Measurements from ENCODE around the gene SH3YL1. TPM values are rescaled to one million over a fixed set of nuclear protein-coding genes. Genes with fewer than 3 reads are reported as not detected.

The SH3YL1 gene
- total RNA-seq, 1 donor from 2014 or later, result 42.2 TPM

DNA sequence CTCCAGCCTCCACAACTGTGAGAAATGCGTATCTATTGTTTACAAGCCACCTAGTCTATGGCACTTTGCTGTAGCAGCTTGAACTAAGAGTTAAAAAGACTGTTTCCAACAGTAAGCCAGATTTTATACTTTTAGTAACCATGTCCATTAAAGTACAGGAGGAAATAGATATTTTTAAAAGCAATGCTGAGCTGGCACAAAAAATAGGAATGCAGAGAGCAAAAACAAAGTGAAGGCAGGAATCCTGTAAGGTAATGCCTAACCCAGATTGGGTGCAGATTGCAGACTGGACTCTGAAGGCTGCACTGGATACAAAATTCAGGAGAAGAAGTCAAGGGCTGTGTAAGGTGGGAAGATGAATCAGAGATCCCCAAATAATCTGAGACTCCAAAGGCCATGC is 55.5 kb downstream of the SH3YL1 start:
- TF ChIP-seq, protein P1, sequence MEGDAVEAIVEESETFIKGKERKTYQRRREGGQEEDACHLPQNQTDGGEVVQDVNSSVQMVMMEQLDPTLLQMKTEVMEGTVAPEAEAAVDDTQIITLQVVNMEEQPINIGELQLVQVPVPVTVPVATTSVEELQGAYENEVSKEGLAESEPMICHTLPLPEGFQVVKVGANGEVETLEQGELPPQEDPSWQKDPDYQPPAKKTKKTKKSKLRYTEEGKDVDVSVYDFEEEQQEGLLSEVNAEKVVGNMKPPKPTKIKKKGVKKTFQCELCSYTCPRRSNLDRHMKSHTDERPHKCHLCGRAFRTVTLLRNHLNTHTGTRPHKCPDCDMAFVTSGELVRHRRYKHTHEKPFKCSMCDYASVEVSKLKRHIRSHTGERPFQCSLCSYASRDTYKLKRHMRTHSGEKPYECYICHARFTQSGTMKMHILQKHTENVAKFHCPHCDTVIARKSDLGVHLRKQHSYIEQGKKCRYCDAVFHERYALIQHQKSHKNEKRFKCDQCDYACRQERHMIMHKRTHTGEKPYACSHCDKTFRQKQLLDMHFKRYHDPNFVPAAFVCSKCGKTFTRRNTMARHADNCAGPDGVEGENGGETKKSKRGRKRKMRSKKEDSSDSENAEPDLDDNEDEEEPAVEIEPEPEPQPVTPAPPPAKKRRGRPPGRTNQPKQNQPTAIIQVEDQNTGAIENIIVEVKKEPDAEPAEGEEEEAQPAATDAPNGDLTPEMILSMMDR (IDR thresholded peaks at IDR 0.05), result no peak
- intact Hi-C loops (cut with DNase I), result no loop called here
- DNase-seq (no peak), ATAC-seq (no peak)
- no peaks in the 10 kb centered on the region for H3K4me1 ChIP-seq
- H3K9me3 ChIP-seq, result no peaks in the 10 kb centered on the region
- H3K4me3 ChIP-seq, result no peak overlapping the region
- no peak overlapping the region for H3K27ac ChIP-seq
- no peaks in the 10 kb centered on the region for H3K36me3 ChIP-seq
- H3K27me3 ChIP-seq (ENCODE audit: low read depth), result no peaks in the 10 kb centered on the region

DNA sequence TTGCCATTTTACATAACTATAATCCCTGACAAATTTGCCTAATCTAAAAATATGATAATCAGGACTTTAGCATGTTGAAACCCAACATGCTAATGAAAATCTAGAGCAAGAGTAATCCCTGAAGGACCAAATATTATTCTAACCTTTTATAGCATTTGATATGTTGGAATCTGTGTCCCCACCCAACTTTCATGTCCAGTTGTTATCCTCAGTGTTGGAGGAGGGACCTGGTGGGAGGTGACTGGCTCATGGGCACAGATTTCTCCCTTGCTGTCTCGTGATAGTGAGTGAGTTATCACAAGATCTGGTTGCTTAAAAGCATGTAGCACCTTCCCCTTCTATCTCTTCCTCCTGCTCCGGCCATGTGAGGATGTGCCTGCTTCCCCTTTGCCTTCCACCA is 59.8 kb downstream of the SH3YL1 start:
- TF ChIP-seq, protein P1 (IDR thresholded peaks at IDR 0.05), result no peak
- H3K4me3 ChIP-seq, result no peak overlapping the region
- ATAC-seq (no peak), DNase-seq (no peak)
- H3K9me3 ChIP-seq, result no peaks in the 10 kb centered on the region
- intact Hi-C loops (cut with DNase I), result no loop called here
- no peaks in the 10 kb centered on the region for H3K27me3 ChIP-seq (ENCODE audit: low read depth)
- H3K4me1 ChIP-seq, result no peaks in the 10 kb centered on the region
- H3K27ac ChIP-seq, result no peak overlapping the region
- no peaks in the 10 kb centered on the region for H3K36me3 ChIP-seq

DNA sequence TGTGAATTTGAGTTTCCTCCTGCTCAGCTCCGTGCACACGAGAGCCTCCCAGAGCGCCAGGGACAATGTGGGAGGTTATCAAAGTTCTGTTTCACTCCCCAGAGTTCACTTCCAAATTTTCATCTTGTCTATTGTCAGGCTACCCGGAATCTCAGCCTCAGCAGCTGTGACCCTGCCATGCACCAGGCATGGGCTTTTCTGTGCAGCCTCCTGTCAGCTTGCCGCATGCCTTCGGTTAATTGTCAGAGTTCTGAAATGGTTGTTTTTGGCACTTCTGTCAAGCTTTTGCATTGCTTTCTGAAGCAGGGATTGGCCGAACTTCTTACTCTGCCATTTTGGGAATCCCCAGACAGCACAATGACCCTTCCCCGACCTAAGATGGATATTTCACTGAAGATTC is 60.4 kb downstream of the SH3YL1 start:
- no peak overlapping the region for H3K27ac ChIP-seq
- ATAC-seq, result no peak
- H3K4me1 ChIP-seq, result no peaks in the 10 kb centered on the region
- H3K9me3 ChIP-seq, result no peaks in the 10 kb centered on the region
- intact Hi-C loops (cut with DNase I), result no loop called here
- no peak overlapping the region for H3K4me3 ChIP-seq
- DNase-seq, result no peak
- no peaks in the 10 kb centered on the region for H3K27me3 ChIP-seq (ENCODE audit: low read depth)
- H3K36me3 ChIP-seq, result no peaks in the 10 kb centered on the region
- TF ChIP-seq, protein P1 (IDR thresholded peaks at IDR 0.05), result no peak

DNA sequence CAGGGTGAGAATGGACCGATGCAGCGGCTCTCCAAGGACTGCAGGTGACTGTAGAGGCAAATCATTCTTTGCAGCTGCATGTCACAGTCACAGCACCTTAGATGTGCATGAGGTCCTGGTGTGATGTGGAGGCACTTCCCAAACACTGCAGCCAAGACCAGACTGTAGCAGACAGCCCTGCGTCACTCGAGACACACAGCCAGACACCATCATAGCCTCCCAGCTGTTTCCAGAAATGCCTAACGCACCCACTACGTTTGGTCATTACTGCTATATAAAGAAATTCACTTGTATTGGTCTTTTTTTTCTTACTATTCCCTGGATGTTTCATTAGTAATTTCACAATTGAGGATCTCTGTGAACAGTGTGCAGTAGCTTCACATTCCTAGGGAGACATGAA is 60.9 kb downstream of the SH3YL1 start:
- intact Hi-C loops (cut with DNase I), result no loop called here
- TF ChIP-seq, protein P1 (IDR thresholded peaks at IDR 0.05), result no peak
- H3K27ac ChIP-seq, result no peak overlapping the region
- no peaks in the 10 kb centered on the region for H3K9me3 ChIP-seq
- no peak overlapping the region for H3K4me3 ChIP-seq
- no peaks in the 10 kb centered on the region for H3K36me3 ChIP-seq
- DNase-seq, result no peak
- no peaks in the 10 kb centered on the region for H3K4me1 ChIP-seq
- no peaks in the 10 kb centered on the region for H3K27me3 ChIP-seq (ENCODE audit: low read depth)
- ATAC-seq, result no peak

DNA sequence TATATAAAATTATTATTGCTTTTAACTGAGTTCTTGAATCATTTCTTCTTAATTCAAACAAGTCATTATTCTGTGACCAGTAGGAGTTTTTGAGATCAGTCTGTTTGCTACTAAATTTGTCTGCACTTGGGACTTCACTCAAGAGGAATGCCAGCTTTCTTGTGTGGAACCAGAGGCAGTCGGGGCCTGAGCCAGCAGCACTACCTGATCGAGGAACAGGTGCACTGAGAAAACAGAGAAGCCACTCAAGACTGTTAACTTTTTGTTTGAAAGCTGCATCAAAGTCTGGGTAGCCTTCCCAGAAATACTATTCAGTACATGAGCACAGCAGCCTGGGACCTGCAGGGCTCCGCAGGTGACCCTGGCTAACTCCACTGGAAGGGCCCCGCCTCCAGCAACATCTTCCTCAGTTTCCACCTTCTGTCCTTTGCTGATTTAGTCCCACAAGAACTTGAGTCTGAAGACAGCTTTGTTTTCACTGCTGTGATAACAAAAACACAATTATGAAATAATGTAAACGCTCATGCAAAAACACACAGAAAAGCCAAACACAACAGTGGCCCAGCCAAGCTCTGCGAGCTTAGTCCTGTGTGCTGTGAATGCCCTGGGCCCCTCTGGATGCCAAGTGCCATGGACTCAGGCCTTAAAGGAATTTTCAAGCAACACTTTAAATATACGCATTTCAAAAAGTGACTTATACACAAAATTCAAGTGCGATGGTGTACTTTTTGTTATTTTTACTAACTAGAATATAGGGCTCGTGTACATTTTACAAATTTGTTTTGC is 62.0 kb downstream of the SH3YL1 start:
- ATAC-seq (peak in 1 of 2 donors; percentile 46), DNase-seq (no peak)
- Histone ChIP-seq H3K36me3 (no peaks in the 10 kb centered on the region), H3K27ac (no peak overlapping the region), H3K27me3 (ENCODE audit: low read depth) (no peaks in the 10 kb centered on the region), H3K4me1 (no peaks in the 10 kb centered on the region), H3K9me3 (no peaks in the 10 kb centered on the region), H3K4me3 (no peak overlapping the region)
- TF ChIP-seq, protein P1 (IDR thresholded peaks at IDR 0.05), result no peak
- intact Hi-C loops (cut with DNase I), result no loop called here

Measured in lower lobe of right lung (tissue), 2 donors.